ENCODE results near the gene TGFBR3. TPM values are rescaled to one million over a fixed set of nuclear protein-coding genes. Genes with fewer than 3 reads are reported as not detected.

The TGFBR3 gene
- total and polyA plus RNA-seq, 9 of the 15 experiments (the other 6 are each of a cell fraction or from before 2014, with no cell fraction given), result 3.6 to 32.4 (median 15.6) TPM

GRCh38 chr1:91706140-91706957, 179.6 kb downstream of the TGFBR3 start (continued):
- no peak for TF ChIP-seq GTF2B (IDR thresholded peaks at IDR 0.05; ENCODE audit: extremely low read depth, insufficient read length)
- no peak for TF ChIP-seq NCOA6 (IDR thresholded peaks at IDR 0.05)
- TF ChIP-seq MCM7 (IDR thresholded peaks at IDR 0.05), result no peak
- TF ChIP-seq MED1 (CRISPR knock-in tag; IDR thresholded peaks at IDR 0.05; ENCODE audit: borderline replicate concordance), result no peak
- no peak for TF ChIP-seq MAFG (tag; conservative IDR thresholded peaks at IDR 0.05)
- peak; percentile 79 for TF ChIP-seq NFRKB (IDR thresholded peaks at IDR 0.05; ENCODE audit: low read depth)
- TF ChIP-seq POLR3G (IDR thresholded peaks at IDR 0.05; ENCODE audit: extremely low read depth, insufficient read length, insufficient replicate concordance), result no peak
- TF ChIP-seq ZBTB17 (CRISPR knock-in tag; IDR thresholded peaks at IDR 0.05), result peak; percentile 37; the same call in 1 of the 2 replicates
- no peak for TF ChIP-seq E2F6 (IDR thresholded peaks at IDR 0.05; ENCODE audit: borderline replicate concordance in 1 of 2, extremely low read depth in 1 of 2, insufficient read depth in 1 of 2, insufficient read length in 1 of 2, low read depth in 1 of 2, low read length in 1 of 2, poor library complexity in 1 of 2, severe bottlenecking in 1 of 2)
- peak; percentile 54; the same call in 1 of the 2 replicates for TF ChIP-seq NCOA1 (IDR thresholded peaks at IDR 0.05; ENCODE audit: low read depth)
- no peak for TF ChIP-seq USF2 (CRISPR knock-in tag; IDR thresholded peaks at IDR 0.05)
- no peak for TF ChIP-seq BRF1 (IDR thresholded peaks at IDR 0.05; ENCODE audit: borderline replicate concordance, extremely low read depth, insufficient read length)
- no peak for TF ChIP-seq ZNF232 (CRISPR knock-in tag; IDR thresholded peaks at IDR 0.05)
- TF ChIP-seq HMG20A (CRISPR knock-in tag; conservative IDR thresholded peaks at IDR 0.05), result no peak; the same call in 1 of the 2 replicates
- peak; percentile 42 to 86; a peak in 3 of 4 replicates for TF ChIP-seq TEAD1 (CRISPR knock-in tag; IDR thresholded peaks at IDR 0.05)
- no peak for TF ChIP-seq TRIM24 (IDR thresholded peaks at IDR 0.05)
- TF ChIP-seq CCAR2 (IDR thresholded peaks at IDR 0.05; ENCODE audit: low read depth, low read length), result no peak
- peak; percentile 82 for TF ChIP-seq ZNF79 (CRISPR knock-in tag; IDR thresholded peaks at IDR 0.05; ENCODE audit: low read depth)
- peak; percentile 60; the same call in 1 of the 2 replicates for TF ChIP-seq TEAD2 (tag; IDR thresholded peaks at IDR 0.05)
- TF ChIP-seq MAFK (IDR thresholded peaks at IDR 0.05; ENCODE audit: low read length), result peak; percentile 6; the same call in 1 of the 2 replicates
- peak; percentile 82 for TF ChIP-seq LEF1 (IDR thresholded peaks at IDR 0.05)
- TF ChIP-seq ZNF77 (CRISPR knock-in tag; IDR thresholded peaks at IDR 0.05), result no peak
- TF ChIP-seq, protein P1, sequence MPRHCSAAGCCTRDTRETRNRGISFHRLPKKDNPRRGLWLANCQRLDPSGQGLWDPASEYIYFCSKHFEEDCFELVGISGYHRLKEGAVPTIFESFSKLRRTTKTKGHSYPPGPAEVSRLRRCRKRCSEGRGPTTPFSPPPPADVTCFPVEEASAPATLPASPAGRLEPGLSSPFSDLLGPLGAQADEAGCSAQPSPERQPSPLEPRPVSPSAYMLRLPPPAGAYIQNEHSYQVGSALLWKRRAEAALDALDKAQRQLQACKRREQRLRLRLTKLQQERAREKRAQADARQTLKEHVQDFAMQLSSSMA (CRISPR knock-in tag; IDR thresholded peaks at IDR 0.05), result no peak
- no peak for TF ChIP-seq MAFF (IDR thresholded peaks at IDR 0.05; ENCODE audit: low read length)
- no peak for TF ChIP-seq CHCHD3 (CRISPR knock-in tag; IDR thresholded peaks at IDR 0.05)
- TF ChIP-seq ZNF780A (CRISPR knock-in tag; IDR thresholded peaks at IDR 0.05), result no peak
- no peak for TF ChIP-seq MYBL2 (IDR thresholded peaks at IDR 0.05; ENCODE audit: low read depth)
- TF ChIP-seq MYBL2 (CRISPR knock-in tag; IDR thresholded peaks at IDR 0.05; ENCODE audit: borderline replicate concordance), result no peak
